HG02943 (cell line): Measurements from ENCODE around the gene PRKAR1B.

Experiments
- ATAC-seq: cut with Tn5 transposase; IDR thresholded peaks from one replicate; pipeline ENCODE4 v1.9.1; 2021; ENCODE audit warnings: mild to moderate bottlenecking, low read depth, moderate library complexity; ENCODE audit not compliant: unreplicated experiment

Gene PRKAR1B

GRCh38 chr7:725223-726005 is 1.7 kb downstream of the PRKAR1B start:
- no peak for ATAC-seq

GRCh38 chr7:724298-724697 is 2.8 kb downstream of the PRKAR1B start:
- ATAC-seq, result no peak

GRCh38 chr7:723541-723940 is 3.5 kb downstream of the PRKAR1B start:
- no peak for ATAC-seq

GRCh38 chr7:721619-722248 is 5.3 kb downstream of the PRKAR1B start:
- ATAC-seq, result no peak

- no peak for ATAC-seq
Observed at GRCh38 chr7:716636-717035, 10.4 kb downstream of the PRKAR1B start.

- no peak for ATAC-seq
Observed at GRCh38 chr7:716222-716621, 10.9 kb downstream of the PRKAR1B start.

- ATAC-seq, result no peak
Observed at GRCh38 chr7:714251-714671, 12.8 kb downstream of the PRKAR1B start.

GRCh38 chr7:713488-714230 is 13.4 kb downstream of the PRKAR1B start:
- no peak for ATAC-seq

- ATAC-seq, result no peak
Observed at GRCh38 chr7:713139-713457, 14.0 kb downstream of the PRKAR1B start.

GRCh38 chr7:712381-713138 is 14.5 kb downstream of the PRKAR1B start:
- no peak for ATAC-seq

- no peak for ATAC-seq
Observed at GRCh38 chr7:711922-712380, 15.1 kb downstream of the PRKAR1B start.

- no peak for ATAC-seq
Observed at GRCh38 chr7:711093-711921, 15.8 kb downstream of the PRKAR1B start.

- no peak for ATAC-seq
Observed at GRCh38 chr7:710161-710560, 16.9 kb downstream of the PRKAR1B start.

- no peak for ATAC-seq
Observed at GRCh38 chr7:707296-708000, 19.6 kb downstream of the PRKAR1B start.

GRCh38 chr7:706721-707120 is 20.4 kb downstream of the PRKAR1B start:
- no peak for ATAC-seq

GRCh38 chr7:703049-703448 is 24.0 kb downstream of the PRKAR1B start:
- ATAC-seq, result no peak

- ATAC-seq, result no peak
Observed at GRCh38 chr7:701086-701671, 25.9 kb downstream of the PRKAR1B start.

- ATAC-seq, result no peak
Observed at GRCh38 chr7:699476-700170, 27.5 kb downstream of the PRKAR1B start.
